GM12801 (cell line): ENCODE measurements around the gene PCDH17.

ENCODE experiments used
- TF ChIP-seq, protein P1 (sequence below): IDR thresholded peaks from one replicate; pipeline ENCODE4 v1.5.1; 2011; ENCODE audit warnings: control low read depth; ENCODE audit not compliant: insufficient read length; ENCODE audit errors: extremely low read depth

The PCDH17 gene

DNA sequence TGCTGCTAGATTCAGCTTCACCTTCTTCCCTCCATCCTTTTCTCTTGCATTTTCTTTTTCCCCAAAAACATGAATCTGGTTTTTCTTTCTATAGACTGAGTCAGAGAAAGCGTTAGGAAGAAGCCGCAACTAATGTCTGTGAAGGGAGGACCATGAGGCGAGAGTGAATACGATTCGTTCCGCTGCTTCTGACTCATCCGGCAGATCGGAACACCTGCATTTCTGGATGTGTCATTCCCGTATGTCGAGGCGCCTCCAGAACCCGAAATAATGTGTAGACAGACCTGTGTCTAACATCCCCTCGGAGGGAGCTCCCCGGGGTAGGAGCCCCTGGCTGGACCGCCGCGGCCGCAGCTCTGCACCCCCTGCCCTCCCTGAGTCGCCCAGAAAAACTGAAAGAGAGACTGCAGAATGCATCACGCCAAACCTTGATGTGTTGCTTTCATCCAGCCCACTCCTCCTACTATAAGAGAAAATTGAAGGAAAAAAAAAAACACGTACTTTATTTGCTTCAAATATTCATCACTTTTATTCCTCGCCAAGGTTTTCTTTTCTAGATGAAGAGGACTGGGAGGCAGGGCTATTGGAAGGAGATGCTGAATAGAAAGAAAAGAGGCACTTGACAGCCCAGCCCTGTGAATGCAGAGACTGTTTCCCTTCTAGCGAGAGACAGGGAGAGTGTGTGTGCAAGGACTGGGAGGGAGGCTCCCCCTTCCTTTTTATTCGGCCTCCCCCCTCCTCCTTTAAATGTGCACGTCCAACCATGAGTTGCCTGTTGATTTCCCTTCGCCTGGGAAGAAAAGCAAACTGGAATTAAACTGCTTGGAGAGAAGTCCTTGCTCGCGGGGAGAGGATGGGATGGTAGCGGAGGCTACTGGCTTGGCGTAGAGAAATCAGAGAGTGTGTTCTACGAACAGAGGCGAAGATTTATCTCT is 616 bp upstream of the PCDH17 start:
- TF ChIP-seq, protein P1, sequence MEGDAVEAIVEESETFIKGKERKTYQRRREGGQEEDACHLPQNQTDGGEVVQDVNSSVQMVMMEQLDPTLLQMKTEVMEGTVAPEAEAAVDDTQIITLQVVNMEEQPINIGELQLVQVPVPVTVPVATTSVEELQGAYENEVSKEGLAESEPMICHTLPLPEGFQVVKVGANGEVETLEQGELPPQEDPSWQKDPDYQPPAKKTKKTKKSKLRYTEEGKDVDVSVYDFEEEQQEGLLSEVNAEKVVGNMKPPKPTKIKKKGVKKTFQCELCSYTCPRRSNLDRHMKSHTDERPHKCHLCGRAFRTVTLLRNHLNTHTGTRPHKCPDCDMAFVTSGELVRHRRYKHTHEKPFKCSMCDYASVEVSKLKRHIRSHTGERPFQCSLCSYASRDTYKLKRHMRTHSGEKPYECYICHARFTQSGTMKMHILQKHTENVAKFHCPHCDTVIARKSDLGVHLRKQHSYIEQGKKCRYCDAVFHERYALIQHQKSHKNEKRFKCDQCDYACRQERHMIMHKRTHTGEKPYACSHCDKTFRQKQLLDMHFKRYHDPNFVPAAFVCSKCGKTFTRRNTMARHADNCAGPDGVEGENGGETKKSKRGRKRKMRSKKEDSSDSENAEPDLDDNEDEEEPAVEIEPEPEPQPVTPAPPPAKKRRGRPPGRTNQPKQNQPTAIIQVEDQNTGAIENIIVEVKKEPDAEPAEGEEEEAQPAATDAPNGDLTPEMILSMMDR: no peak

DNA sequence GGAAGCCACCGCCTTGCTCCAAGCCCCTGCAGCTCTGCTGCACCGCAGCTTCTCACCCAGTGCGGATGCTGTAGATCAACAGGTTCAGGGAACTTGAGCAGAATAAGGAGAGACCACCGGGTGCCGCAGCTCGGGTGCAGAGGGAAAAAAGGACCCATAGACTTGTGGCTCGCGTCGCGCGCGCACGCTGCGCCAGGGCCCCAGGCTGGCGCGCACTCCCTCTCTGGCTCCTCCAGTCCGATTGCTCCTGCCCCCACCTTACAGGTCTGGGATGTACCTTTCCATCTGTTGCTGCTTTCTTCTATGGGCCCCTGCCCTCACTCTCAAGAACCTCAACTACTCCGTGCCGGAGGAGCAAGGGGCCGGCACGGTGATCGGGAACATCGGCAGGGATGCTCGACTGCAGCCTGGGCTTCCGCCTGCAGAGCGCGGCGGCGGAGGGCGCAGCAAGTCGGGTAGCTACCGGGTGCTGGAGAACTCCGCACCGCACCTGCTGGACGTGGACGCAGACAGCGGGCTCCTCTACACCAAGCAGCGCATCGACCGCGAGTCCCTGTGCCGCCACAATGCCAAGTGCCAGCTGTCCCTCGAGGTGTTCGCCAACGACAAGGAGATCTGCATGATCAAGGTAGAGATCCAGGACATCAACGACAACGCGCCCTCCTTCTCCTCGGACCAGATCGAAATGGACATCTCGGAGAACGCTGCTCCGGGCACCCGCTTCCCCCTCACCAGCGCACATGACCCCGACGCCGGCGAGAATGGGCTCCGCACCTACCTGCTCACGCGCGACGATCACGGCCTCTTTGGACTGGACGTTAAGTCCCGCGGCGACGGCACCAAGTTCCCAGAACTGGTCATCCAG is 964 bp downstream of the PCDH17 start:
- TF ChIP-seq, protein P1: no peak

DNA sequence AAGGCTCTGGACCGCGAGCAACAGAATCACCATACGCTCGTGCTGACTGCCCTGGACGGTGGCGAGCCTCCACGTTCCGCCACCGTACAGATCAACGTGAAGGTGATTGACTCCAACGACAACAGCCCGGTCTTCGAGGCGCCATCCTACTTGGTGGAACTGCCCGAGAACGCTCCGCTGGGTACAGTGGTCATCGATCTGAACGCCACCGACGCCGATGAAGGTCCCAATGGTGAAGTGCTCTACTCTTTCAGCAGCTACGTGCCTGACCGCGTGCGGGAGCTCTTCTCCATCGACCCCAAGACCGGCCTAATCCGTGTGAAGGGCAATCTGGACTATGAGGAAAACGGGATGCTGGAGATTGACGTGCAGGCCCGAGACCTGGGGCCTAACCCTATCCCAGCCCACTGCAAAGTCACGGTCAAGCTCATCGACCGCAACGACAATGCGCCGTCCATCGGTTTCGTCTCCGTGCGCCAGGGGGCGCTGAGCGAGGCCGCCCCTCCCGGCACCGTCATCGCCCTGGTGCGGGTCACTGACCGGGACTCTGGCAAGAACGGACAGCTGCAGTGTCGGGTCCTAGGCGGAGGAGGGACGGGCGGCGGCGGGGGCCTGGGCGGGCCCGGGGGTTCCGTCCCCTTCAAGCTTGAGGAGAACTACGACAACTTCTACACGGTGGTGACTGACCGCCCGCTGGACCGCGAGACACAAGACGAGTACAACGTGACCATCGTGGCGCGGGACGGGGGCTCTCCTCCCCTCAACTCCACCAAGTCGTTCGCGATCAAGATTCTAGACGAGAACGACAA is 1.8 kb downstream of the PCDH17 start:
- TF ChIP-seq, protein P1: no peak

DNA sequence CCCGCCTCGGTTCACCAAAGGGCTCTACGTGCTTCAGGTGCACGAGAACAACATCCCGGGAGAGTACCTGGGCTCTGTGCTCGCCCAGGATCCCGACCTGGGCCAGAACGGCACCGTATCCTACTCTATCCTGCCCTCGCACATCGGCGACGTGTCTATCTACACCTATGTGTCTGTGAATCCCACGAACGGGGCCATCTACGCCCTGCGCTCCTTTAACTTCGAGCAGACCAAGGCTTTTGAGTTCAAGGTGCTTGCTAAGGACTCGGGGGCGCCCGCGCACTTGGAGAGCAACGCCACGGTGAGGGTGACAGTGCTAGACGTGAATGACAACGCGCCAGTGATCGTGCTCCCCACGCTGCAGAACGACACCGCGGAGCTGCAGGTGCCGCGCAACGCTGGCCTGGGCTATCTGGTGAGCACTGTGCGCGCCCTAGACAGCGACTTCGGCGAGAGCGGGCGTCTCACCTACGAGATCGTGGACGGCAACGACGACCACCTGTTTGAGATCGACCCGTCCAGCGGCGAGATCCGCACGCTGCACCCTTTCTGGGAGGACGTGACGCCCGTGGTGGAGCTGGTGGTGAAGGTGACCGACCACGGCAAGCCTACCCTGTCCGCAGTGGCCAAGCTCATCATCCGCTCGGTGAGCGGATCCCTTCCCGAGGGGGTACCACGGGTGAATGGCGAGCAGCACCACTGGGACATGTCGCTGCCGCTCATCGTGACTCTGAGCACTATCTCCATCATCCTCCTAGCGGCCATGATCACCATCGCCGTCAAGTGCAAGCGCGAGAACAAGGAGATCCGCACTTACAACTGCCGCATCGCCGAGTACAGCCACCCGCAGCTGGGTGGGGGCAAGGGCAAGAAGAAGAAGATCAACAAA is 2.6 kb downstream of the PCDH17 start:
- TF ChIP-seq, protein P1: no peak

DNA sequence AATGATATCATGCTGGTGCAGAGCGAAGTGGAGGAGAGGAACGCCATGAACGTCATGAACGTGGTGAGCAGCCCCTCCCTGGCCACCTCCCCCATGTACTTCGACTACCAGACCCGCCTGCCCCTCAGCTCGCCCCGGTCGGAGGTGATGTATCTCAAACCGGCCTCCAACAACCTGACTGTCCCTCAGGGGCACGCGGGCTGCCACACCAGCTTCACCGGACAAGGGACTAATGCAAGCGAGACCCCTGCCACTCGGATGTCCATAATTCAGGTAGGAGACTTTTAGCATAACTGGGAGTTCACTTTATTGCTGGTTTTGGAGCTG is 3.3 kb downstream of the PCDH17 start:
- TF ChIP-seq, protein P1: no peak

DNA sequence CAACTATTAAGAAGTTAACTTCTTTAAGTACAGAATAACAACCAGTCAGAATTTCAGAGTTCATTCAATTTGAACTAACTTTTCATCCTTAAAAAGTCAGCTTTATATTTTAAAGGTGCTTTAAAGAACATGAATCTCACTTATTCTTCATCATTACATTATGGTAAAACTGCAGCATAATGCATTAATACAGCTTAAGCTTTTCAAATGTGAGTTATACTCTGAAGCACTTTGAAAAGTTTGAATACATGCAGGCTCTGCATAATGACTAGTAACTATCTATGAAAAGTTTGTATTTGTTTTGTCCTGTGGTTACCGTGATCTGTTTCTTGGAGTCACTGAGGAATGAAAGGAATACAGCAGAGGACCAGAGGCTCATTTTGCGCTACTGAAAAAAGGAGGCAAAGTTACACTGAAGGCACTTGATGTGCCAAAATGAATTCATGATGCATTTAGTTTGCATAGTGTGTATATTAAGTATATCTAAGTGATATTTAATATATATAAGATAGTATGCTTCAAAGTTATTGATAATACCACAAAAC is 4.1 kb downstream of the PCDH17 start:
- TF ChIP-seq, protein P1: no peak
